OCI-LY1 (cell line): ENCODE results near the gene PLPP1.
"Not testable (repeated sequence)": the region's sequence is repeated elsewhere in the genome, so short reads cannot be mapped to it uniquely, and the experiment has no call there.

ENCODE experiments used
- H2AFZ ChIP-seq: fragments of 200-600 bp; sonication (generic), shearing (Covaris generic); 2 replicates; pipeline ENCODE4 v1.6.0; 2014; ENCODE audit warnings: antibody characterized with exemption, mild to moderate bottlenecking, low read length
- H3F3A ChIP-seq: fragments of 200-600 bp; sonication (generic), shearing (Covaris generic); 2 replicates; pipeline ENCODE4 v1.6.0; 2014; ENCODE audit warnings: mild to moderate bottlenecking, antibody characterized with exemption, low read length, moderate library complexity; ENCODE audit not compliant: insufficient read depth
- H3K27ac ChIP-seq: fragments of 200-600 bp; sonication (generic); 2 replicates; pipeline ENCODE4 v1.5.1; 2014; ENCODE audit warnings: low read length, mixed run types, mild to moderate bottlenecking, low read depth; ENCODE audit not compliant: poor library complexity, severe bottlenecking
- H3K27me3 ChIP-seq: fragments of 200-600 bp; sonication (generic); 2 replicates; pipeline ENCODE4 v1.6.0; 2014; ENCODE audit warnings: antibody characterized with exemption, mild to moderate bottlenecking, low read length, moderate library complexity; ENCODE audit not compliant: insufficient read depth
- H3K36me3 ChIP-seq: fragments of 200-600 bp; sonication (generic); 2 replicates; pipeline ENCODE4 v1.6.1; 2014; ENCODE audit warnings: mild to moderate bottlenecking, antibody characterized with exemption, low read length, moderate library complexity, mixed read lengths; ENCODE audit not compliant: insufficient read depth
- H3K4me1 ChIP-seq: fragments of 200-600 bp; sonication (generic); 2 replicates; pipeline ENCODE4 v1.5.1; 2014; ENCODE audit warnings: mild to moderate bottlenecking, low read length, moderate library complexity; ENCODE audit not compliant: insufficient read depth, severe bottlenecking
- H3K4me2 ChIP-seq: fragments of 200-600 bp; sonication (generic), shearing (Covaris generic); 2 replicates; pipeline ENCODE4 v1.6.1; 2014; ENCODE audit warnings: low read length
- H3K4me3 ChIP-seq: fragments of 200-600 bp; sonication (generic); 2 replicates; pipeline ENCODE4 v1.5.1; 2014; ENCODE audit warnings: low read length, low read depth, mild to moderate bottlenecking, mixed read lengths; ENCODE audit not compliant: poor library complexity, severe bottlenecking
- H3K79me2 ChIP-seq: fragments of 200-600 bp; shearing (Covaris generic); 2 replicates; pipeline ENCODE4 v1.6.1; 2016; ENCODE audit warnings: mixed run types, low read length, mixed read lengths; ENCODE audit not compliant: insufficient read depth
- H3K9ac ChIP-seq: fragments of 200-600 bp; sonication (generic), shearing (Covaris generic); 2 replicates; pipeline ENCODE4 v1.6.1; 2014; ENCODE audit warnings: mild to moderate bottlenecking, low read length, mixed read lengths
- H3K9me2 ChIP-seq: fragments of 200-600 bp; sonication (generic), shearing (Covaris generic); 2 replicates; pipeline ENCODE4 v1.6.1; 2014; ENCODE audit warnings: low read depth, mild to moderate bottlenecking, low read length, mixed read lengths
- H3K9me3 ChIP-seq: fragments of 200-600 bp; shearing (Covaris generic); 2 replicates; pipeline ENCODE4 v1.6.1; 2014; ENCODE audit warnings: low read length, mixed read lengths
- H4K20me1 ChIP-seq: fragments of 200-600 bp; sonication (generic), shearing (Covaris generic); 2 replicates; pipeline ENCODE4 v1.6.0; 2016; ENCODE audit warnings: mild to moderate bottlenecking, low read length; ENCODE audit not compliant: insufficient read depth
- CTCF ChIP-seq: fragments of 200-600 bp; sonication (generic), shearing (Covaris generic); IDR thresholded peaks from 2 replicates; pipeline ENCODE4 v1.5.1; 2017; ENCODE audit warnings: mild to moderate bottlenecking, antibody characterized with exemption, low read length, moderate library complexity, mixed read lengths
- EZH2 ChIP-seq: fragments of 200-600 bp; sonication (generic), shearing (Covaris generic); IDR thresholded peaks from 2 replicates; pipeline ENCODE4 v1.8.0; 2017; ENCODE audit warnings: borderline replicate concordance, mixed run types, mild to moderate bottlenecking, antibody characterized with exemption, low read length, moderate library complexity, mixed read lengths

Gene PLPP1

GRCh38 chr5:55540024-55540423, 5.3 kb upstream of the PLPP1 start:
- no peak overlapping the region for H2AFZ ChIP-seq
- no peak overlapping the region for H3K9ac ChIP-seq
- no peak overlapping the region for H3K27ac ChIP-seq

GRCh38 chr5:55538661-55539060, 3.9 kb upstream of the PLPP1 start:
- H3K4me2 ChIP-seq = peak overlapping the region; percentile 40; the same call in 1 of the 2 replicates
- TF ChIP-seq EZH2 (no peak), CTCF (no peak)
- no peaks in the 10 kb centered on the region for H3K36me3 ChIP-seq
- no peaks in the 10 kb centered on the region for H3K9me2 ChIP-seq
- peaks cover 38% of the 10 kb centered on the region for H3K4me1 ChIP-seq
- H4K20me1 ChIP-seq = no peaks in the 10 kb centered on the region
- H3K27ac ChIP-seq = peak overlapping the region; percentile 33
- H2AFZ ChIP-seq = peak overlapping the region; percentile 90; the same call in 1 of the 2 replicates
- no peak overlapping the region; the same call in 1 of the 2 replicates for H3K9ac ChIP-seq
- no peak overlapping the region for H3K4me3 ChIP-seq
- peaks cover 4% of the 10 kb centered on the region; the same call in 1 of the 2 replicates for H3F3A ChIP-seq
- H3K9me3 ChIP-seq = no peaks in the 10 kb centered on the region
- no peaks in the 10 kb centered on the region for H3K27me3 ChIP-seq
- no peaks in the 10 kb centered on the region for H3K79me2 ChIP-seq

More at GRCh38 chr5:55540024-55540423, 5.3 kb upstream of the PLPP1 start:
- Histone ChIP-seq H3K4me2 (peak overlapping the region; percentile 14; the same call in 1 of the 2 replicates), H3K9me3 (no peaks in the 10 kb centered on the region), H3K4me1 (peaks cover 33% of the 10 kb centered on the region), H4K20me1 (no peaks in the 10 kb centered on the region), H3K79me2 (no peaks in the 10 kb centered on the region), H3F3A (peaks cover 4% of the 10 kb centered on the region; the same call in 1 of the 2 replicates), H3K27me3 (no peaks in the 10 kb centered on the region), H3K36me3 (no peaks in the 10 kb centered on the region), H3K4me3 (no peak overlapping the region), H3K9me2 (no peaks in the 10 kb centered on the region)
- TF ChIP-seq CTCF (no peak), EZH2 (no peak)

GRCh38 chr5:55537315-55537714, 2.6 kb upstream of the PLPP1 start:
- H3K27ac ChIP-seq, H2AFZ ChIP-seq, H3K36me3 ChIP-seq, H3K9me3 ChIP-seq, H3K4me2 ChIP-seq, H3F3A ChIP-seq, H3K79me2 ChIP-seq, H4K20me1 ChIP-seq, H3K9me2 ChIP-seq, H3K4me3 ChIP-seq, H3K27me3 ChIP-seq, H3K9ac ChIP-seq: not testable (repeated sequence)
- H3K4me1 ChIP-seq = peaks cover 43% of the 10 kb centered on the region
